ENCODE results near the gene MIGA1. TPM values are rescaled to one million over a fixed set of nuclear protein-coding genes. Genes with fewer than 3 reads are reported as not detected.

The MIGA1 gene
- total and polyA plus RNA-seq, 2 of the 13 experiments (the other 11 are each of a cell fraction or from before 2014, with no cell fraction given): 3.8 to 6.6 TPM

DNA sequence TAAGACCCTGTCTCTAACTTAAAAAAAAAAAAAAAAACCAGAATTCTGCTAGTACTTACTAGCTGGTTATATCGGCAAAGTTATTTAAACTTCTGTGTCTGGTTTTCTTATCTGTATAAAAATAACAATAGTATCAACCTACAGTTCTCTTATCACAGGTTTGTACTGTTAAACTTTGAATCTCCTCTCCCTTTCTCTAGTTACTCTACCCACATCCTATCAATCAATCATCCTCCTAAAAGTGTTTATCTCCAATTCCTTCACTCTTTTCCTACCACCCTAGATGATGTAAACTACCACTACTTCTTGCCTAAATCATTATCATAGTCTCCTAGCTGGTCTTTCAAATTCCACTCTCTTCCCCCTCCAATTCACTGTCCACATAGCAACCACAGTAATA is 47.4 kb upstream of the MIGA1 start:
- ChIA-PET CTCF (ENCODE audit: low intra/inter-chr PET ratio, low total read pairs) (no interaction called here), POLR2A (no interaction called here)
- Histone ChIP-seq H3K9ac (ENCODE audit: insufficient read depth, low read depth, low read length) (no peak overlapping the region), H3K27ac (ENCODE audit: extremely low read length, insufficient read depth, low read length) (no peak overlapping the region), H3K27me3 (ENCODE audit: control insufficient read depth in 1 of 2, insufficient read depth in 2 of 2, low read length in 2 of 2) (no peaks in the 10 kb centered on the region), H3K4me3 (replicated peaks in 1 of 3; ENCODE audit: insufficient read depth in 1 of 3, low read depth in 2 of 3, low read length in 3 of 3) (no peak overlapping the region), H3K4me2 (ENCODE audit: low read depth, low read length) (no peak overlapping the region), H4K20me1 (ENCODE audit: insufficient read depth, low read length) (no peaks in the 10 kb centered on the region), H3K9me3 (ENCODE audit: low read length) (no peaks in the 10 kb centered on the region), H3K4me1 (ENCODE audit: insufficient read depth, low read length) (no peaks in the 10 kb centered on the region), H3K36me3 (replicated peaks in 1 of 2; ENCODE audit: control insufficient read depth in 1 of 2, insufficient read depth in 2 of 2, low read length in 2 of 2) (peaks cover 8 to 19% of the 10 kb centered on the region in 2 experiments), H2AFZ (ENCODE audit: low read length) (no peak overlapping the region), H3K79me2 (ENCODE audit: insufficient read depth, low read length) (no peaks in the 10 kb centered on the region)
- WGBS (ENCODE audit: low lambda C conversion rate): 93% methylated on average over 1 of the region's 1 CpG
- DNase-seq (ENCODE audit: low spot score) (no peak), FAIRE-seq (no peak), ATAC-seq (no peak)
- in situ Hi-C loops (cut with HindIII; ENCODE audit: extremely low pct_ligation_motif_present, low pct_unique_long_range_greater_than_20kb) (no loop called here), intact Hi-C loops (cut with micrococcal nuclease; ENCODE audit: unreplicated experiment) (no loop called here)
- BruUV-seq (replicated peaks): no TSS peak
- TF ChIP-seq ZFP82 (CRISPR knock-in tag; IDR thresholded peaks at IDR 0.05; ENCODE audit: borderline replicate concordance): no peak

DNA sequence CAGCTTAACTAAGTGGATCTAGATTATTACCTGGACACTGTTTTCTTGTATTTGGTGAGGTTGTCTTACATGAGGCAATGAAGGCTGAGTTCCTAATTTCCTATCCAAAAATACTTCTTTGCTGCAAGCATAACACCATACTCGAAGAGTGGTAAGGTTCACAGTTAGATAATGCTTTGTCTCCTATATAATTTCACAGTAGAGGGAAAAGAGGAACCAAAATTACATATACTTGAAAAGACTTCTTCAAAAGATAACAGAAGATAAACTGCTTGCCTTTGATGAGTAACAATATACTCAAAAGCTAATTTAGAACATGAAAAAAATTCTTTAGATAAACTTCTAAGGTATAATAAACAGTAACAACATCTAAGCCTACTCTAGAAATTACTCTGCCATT is 40.2 kb upstream of the MIGA1 start:
- no peak for FAIRE-seq
- CTCF ChIA-PET (ENCODE audit: low intra/inter-chr PET ratio, low total read pairs): no interaction called here
- intact Hi-C loops (cut with micrococcal nuclease; ENCODE audit: unreplicated experiment): no loop called here
- TF ChIP-seq, protein P1, sequence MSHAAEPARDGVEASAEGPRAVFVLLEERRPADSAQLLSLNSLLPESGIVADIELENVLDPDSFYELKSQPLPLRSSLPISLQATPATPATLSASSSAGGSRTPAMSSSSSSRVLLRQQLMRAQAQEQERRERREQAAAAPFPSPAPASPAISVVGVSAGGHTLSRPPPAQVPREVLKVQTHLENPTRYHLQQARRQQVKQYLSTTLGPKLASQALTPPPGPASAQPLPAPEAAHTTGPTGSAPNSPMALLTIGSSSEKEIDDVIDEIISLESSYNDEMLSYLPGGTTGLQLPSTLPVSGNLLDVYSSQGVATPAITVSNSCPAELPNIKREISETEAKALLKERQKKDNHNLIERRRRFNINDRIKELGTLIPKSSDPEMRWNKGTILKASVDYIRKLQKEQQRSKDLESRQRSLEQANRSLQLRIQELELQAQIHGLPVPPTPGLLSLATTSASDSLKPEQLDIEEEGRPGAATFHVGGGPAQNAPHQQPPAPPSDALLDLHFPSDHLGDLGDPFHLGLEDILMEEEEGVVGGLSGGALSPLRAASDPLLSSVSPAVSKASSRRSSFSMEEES (CRISPR knock-in tag; IDR thresholded peaks at IDR 0.05): no peak
- TF ChIP-seq ZNF563 (CRISPR knock-in tag; IDR thresholded peaks at IDR 0.05) (no peak), ZNF776 (CRISPR knock-in tag; IDR thresholded peaks at IDR 0.05) (no peak), FOXP1 (IDR thresholded peaks at IDR 0.05) (no peak), FOXP1 (CRISPR knock-in tag; IDR thresholded peaks at IDR 0.05) (no peak), KLF12 (CRISPR knock-in tag; IDR thresholded peaks at IDR 0.05; ENCODE audit: borderline replicate concordance) (no peak), ZNF589 (CRISPR knock-in tag; conservative IDR thresholded peaks at IDR 0.05) (no peak), ATRX (CRISPR knock-in tag; IDR thresholded peaks at IDR 0.05; ENCODE audit: borderline replicate concordance) (no peak), ZNF792 (CRISPR knock-in tag; IDR thresholded peaks at IDR 0.05) (no peak)
- TF ChIP-seq, protein P2, sequence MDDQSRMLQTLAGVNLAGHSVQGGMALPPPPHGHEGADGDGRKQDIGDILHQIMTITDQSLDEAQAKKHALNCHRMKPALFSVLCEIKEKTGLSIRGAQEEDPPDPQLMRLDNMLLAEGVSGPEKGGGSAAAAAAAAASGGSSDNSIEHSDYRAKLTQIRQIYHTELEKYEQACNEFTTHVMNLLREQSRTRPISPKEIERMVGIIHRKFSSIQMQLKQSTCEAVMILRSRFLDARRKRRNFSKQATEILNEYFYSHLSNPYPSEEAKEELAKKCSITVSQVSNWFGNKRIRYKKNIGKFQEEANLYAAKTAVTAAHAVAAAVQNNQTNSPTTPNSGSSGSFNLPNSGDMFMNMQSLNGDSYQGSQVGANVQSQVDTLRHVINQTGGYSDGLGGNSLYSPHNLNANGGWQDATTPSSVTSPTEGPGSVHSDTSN (CRISPR knock-in tag; IDR thresholded peaks at IDR 0.05; ENCODE audit: borderline replicate concordance): no peak
- TF ChIP-seq, protein P3, sequence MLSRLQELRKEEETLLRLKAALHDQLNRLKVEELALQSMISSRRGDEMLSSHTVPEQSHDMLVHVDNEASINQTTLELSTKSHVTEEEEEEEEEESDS (CRISPR knock-in tag; IDR thresholded peaks at IDR 0.05; ENCODE audit: borderline replicate concordance): no peak
- TF ChIP-seq, protein P4, sequence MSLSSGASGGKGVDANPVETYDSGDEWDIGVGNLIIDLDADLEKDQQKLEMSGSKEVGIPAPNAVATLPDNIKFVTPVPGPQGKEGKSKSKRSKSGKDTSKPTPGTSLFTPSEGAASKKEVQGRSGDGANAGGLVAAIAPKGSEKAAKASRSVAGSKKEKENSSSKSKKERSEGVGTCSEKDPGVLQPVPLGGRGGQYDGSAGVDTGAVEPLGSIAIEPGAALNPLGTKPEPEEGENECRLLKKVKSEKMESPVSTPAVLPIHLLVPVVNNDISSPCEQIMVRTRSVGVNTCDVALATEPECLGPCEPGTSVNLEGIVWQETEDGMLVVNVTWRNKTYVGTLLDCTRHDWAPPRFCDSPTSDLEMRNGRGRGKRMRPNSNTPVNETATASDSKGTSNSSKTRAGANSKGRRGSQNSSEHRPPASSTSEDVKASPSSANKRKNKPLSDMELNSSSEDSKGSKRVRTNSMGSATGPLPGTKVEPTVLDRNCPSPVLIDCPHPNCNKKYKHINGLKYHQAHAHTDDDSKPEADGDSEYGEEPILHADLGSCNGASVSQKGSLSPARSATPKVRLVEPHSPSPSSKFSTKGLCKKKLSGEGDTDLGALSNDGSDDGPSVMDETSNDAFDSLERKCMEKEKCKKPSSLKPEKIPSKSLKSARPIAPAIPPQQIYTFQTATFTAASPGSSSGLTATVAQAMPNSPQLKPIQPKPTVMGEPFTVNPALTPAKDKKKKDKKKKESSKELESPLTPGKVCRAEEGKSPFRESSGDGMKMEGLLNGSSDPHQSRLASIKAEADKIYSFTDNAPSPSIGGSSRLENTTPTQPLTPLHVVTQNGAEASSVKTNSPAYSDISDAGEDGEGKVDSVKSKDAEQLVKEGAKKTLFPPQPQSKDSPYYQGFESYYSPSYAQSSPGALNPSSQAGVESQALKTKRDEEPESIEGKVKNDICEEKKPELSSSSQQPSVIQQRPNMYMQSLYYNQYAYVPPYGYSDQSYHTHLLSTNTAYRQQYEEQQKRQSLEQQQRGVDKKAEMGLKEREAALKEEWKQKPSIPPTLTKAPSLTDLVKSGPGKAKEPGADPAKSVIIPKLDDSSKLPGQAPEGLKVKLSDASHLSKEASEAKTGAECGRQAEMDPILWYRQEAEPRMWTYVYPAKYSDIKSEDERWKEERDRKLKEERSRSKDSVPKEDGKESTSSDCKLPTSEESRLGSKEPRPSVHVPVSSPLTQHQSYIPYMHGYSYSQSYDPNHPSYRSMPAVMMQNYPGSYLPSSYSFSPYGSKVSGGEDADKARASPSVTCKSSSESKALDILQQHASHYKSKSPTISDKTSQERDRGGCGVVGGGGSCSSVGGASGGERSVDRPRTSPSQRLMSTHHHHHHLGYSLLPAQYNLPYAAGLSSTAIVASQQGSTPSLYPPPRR (CRISPR knock-in tag; IDR thresholded peaks at IDR 0.05; ENCODE audit: borderline replicate concordance): no peak

More for the DNA sequence above, 40.2 kb upstream of the MIGA1 start:
- Histone ChIP-seq H3K36me3 (replicated peaks in 1 of 2; ENCODE audit: control insufficient read depth in 1 of 2, insufficient read depth in 2 of 2, low read length in 2 of 2) (peaks cover 3 to 25% of the 10 kb centered on the region in 2 experiments), H2AFZ (ENCODE audit: low read length) (no peak overlapping the region), H3K4me3 (replicated peaks in 1 of 3; ENCODE audit: insufficient read depth in 1 of 3, low read depth in 2 of 3, low read length in 3 of 3) (no peak overlapping the region), H3K9me3 (ENCODE audit: low read length) (no peaks in the 10 kb centered on the region), H3K4me2 (ENCODE audit: low read depth, low read length) (no peak overlapping the region), H3K9ac (ENCODE audit: insufficient read depth, low read depth, low read length) (no peak overlapping the region), H3K27me3 (ENCODE audit: control insufficient read depth in 1 of 2, insufficient read depth in 2 of 2, low read length in 2 of 2) (no peaks in the 10 kb centered on the region), H3K27ac (ENCODE audit: extremely low read length, insufficient read depth, low read length) (no peak overlapping the region), H3K4me1 (ENCODE audit: insufficient read depth, low read length) (no peaks in the 10 kb centered on the region), H3K79me2 (ENCODE audit: insufficient read depth, low read length) (peaks cover 16% of the 10 kb centered on the region), H4K20me1 (ENCODE audit: insufficient read depth, low read length) (no peaks in the 10 kb centered on the region)
- ATAC-seq (no peak), DNase-seq (ENCODE audit: low spot score) (no peak)
- POLR2A ChIA-PET: no interaction called here
- 97% methylated on average over 1 of the region's 1 CpG for WGBS (ENCODE audit: low lambda C conversion rate)
- in situ Hi-C loops (cut with HindIII; ENCODE audit: extremely low pct_ligation_motif_present, low pct_unique_long_range_greater_than_20kb): no loop called here
- no TSS peak for BruUV-seq (replicated peaks)

Data from HepG2 (cell line).